ENCODE data around the gene ELMOD3.
"Not testable (repeated sequence)": the region's sequence is repeated elsewhere in the genome, so short reads cannot be mapped to it uniquely, and the experiment has no call there.

Gene ELMOD3

DNA sequence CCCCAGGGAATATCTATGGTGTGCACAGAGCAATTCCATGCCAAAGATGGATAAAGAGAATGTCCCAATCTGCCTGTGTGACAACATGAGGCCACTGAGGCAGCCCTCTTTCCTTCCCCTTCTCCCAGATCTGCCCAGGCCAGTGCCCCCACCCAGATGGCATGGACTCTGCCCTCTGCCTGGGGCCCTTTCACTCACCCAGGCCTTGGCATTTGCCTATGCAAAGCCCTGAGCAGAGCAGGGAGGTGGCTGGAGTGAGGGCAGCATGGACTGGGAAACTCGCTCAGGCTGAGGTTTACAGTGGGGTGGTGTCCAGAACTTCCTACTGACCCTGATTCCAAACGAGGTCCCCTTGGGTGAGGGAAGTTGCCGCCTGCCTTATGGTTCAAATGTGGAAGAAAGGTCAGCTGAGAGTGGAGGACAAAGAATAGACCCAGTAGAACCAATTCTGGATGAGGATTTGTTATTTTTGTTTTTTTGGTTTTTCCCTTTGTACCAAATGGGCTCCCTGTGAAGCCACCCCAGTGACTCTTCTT lies 72.8 kb downstream of the ELMOD3 start:
- DNase-seq (ENCODE audit: low read depth in 3 of 3): no peak

DNA sequence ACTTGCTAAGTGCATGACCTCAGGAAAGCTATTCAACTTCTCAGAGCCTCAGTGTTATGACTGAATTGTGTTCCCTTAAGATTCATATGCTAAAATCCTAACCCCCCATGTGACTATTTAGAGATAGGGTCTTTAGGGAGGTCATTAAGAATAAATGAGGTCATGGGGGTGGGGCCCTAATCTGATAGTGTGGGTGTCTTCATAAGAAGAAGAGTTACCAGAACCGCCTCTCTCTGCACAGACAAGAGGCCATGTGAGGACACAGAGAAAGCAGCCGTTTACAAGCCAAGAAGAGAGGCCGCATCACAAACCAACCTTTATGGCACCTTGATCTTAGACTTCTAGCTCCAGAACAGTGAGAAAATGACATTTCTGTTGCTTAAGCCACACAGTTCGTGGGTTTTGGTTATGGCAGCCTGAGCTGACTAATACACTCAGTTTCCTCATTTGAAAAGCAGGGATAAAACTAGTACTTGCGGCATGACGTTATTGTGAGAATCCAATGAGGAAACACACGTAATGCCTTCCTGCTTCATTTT lies 73.8 kb downstream of the ELMOD3 start:
- no peak for DNase-seq (ENCODE audit: low read depth in 3 of 3)

DNA sequence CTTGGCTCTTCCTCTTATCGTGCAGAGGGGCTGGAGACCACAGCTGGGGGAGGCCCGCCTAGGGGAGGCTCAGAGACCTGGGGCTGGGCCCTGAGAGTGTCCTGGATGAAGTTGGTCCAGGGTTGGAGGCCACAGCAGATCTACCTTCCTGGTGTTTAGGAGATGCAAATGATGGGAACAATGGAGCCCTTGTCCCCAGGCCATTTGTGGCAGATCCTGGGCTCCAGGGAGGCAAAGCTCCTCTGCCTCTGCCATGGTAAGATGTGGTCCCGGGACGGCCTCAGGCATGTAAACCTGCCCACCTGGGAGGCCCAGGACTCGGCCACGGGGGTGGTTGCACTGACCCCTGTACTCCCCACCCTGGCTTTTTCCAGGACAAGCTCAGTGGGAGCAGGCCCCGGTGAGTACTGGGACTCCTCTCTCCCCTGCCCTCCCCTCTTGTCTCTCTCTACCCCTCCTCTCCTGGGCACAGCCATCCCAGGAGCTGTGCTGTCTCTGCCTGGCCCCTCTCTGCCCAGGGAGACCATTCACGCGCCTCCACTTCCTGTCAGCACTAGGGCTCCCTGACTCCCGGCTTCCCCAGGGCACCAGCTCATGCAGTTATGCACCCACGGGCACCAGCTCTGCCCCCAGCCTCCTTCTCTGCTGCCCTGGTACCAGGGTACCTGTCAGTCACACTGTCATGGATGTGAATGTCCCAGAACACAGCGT lies 74.8 kb downstream of the ELMOD3 start:
- DNase-seq (ENCODE audit: low read depth in 3 of 3): no peak

DNA sequence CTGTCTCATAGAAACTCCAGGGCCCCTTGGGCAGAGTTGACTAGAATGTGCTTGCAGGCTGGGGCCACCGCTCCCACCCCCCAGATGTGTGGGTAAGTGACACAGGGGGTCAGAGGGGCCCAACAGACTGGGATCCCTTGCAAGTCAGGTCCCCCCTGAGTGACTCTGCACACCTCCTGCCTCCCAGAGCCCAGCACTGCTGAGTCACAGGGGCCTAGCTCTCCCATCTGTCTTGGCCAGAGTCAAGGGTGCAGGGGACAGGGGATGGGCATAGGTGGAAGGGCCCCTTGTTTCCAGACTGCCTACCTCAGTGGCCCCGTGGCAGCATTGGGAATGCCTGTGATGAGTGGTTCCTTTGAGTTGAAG lies 75.3 kb downstream of the ELMOD3 start:
- DNase-seq (ENCODE audit: low read depth in 3 of 3): no peak

DNA sequence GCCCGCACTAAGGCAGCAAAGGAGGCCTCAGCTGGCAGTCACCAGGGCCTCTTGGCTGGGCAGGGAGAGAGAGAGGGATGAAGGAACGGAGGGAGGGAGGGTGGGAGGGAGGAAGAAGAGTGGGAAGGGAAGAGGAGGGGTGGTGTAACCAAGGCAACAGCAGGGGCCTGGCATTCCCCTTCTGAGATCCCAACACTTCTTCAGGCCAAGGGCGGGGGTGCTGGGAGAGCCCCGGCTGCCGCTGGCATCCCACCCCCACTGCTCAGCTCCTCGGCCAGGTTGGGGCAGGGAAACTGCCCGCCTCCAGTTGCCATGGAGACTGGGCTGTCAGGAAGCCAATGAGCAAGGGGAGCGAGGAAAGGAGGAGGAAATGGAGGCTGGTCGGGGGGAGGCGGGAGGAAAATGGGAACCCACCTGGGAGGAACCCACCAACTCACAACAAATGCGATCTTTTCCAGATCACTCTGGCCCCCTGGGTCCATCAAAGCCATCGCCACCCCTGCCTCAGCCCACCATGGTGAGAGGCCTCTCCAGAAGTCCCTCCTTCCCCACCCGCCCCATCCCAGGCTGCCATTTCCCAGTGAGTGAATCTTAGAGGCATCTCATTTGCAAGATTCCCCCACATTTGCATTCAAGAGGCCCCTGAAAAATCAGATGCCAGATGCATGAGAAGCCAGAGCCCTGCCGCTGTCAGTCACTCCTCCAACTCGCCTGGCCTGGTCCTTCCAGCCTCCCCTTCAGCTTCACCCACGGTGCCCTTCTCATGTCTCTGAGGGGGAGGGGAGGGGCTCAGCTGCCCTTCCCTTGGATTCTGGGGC lies 76.4 kb downstream of the ELMOD3 start:
- DNase-seq (ENCODE audit: low read depth in 3 of 3): no peak

DNA sequence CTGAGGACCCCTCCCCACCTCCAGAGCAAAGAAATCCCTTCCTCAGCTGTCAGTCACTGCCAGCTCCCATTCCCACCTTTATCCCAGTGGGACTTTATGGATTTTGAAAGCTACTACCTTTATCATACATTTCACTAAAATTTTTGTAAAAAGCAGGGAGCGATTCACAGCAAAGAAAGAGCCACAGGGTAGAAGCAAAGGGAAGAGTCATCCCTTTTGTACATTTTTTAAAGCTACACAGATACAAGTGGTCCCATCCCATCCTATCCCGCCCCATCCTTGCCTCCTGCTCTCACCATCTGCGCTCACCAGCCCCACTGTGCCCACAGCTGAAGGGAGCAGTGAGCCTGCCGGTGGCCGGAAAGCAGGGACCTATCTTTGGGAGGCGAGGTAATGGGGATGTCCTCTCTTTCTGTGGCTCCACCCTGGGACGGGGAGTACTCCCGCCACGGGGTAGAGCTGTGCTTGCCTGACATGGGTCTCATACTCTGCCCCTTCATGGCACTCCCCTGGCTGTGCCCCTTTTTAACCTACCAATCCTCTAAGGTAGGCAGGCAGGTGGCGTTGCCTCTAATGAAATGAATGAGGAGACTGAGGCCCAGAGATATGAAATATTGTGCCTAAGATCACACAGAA lies 77.1 kb downstream of the ELMOD3 start:
- DNase-seq (ENCODE audit: low read depth in 3 of 3): no peak

DNA sequence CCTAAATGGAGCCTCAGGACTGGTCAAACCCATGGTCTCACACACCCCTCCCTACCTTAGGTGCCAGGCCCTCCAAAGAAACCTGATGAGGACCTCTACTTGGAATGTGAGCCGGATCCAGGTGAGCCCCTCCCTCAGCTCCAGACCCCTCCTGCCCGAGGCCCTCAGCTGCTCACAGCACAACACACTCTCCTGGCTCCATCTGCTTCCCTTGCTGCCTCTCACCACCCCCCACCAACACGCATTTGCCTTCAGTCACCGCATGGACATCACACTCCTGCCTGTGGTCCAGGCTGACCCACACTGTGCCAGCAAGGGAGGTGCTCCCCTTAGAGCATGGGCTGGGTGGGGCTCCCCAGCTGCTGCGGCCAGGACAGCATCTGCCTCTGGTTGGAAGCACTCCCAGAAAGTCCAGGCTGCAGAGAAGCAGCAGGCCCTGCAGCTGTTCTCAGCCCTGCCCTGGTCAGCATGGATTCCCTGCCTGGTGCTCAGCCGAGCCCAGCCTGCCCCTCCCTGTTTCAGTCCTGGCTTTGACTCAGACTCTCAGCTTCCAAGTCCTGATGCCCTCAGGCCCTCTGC lies 79.0 kb downstream of the ELMOD3 start:
- DNase-seq (ENCODE audit: low read depth in 3 of 3): no peak

DNA sequence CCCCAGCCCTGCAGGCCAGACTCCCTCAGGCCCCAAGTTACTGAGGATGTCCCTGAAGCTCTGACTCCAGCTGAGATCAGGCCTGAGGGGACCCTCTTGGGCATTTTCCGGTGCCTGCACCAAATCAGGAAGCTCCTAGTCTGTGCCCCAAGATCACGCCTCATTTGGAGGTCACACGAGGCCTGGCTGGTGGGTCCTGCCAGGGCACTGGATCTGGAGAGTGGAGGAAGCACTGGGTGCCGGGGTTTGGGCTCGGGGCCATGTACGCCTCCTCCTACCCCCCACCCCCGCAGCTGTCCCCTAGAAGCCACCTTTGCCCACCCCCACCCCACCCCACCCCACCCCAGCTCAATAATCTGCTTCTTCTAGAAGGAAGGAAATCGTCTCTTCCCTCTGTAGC lies 80.1 kb downstream of the ELMOD3 start:
- no peak for DNase-seq (ENCODE audit: low read depth in 3 of 3)

DNA sequence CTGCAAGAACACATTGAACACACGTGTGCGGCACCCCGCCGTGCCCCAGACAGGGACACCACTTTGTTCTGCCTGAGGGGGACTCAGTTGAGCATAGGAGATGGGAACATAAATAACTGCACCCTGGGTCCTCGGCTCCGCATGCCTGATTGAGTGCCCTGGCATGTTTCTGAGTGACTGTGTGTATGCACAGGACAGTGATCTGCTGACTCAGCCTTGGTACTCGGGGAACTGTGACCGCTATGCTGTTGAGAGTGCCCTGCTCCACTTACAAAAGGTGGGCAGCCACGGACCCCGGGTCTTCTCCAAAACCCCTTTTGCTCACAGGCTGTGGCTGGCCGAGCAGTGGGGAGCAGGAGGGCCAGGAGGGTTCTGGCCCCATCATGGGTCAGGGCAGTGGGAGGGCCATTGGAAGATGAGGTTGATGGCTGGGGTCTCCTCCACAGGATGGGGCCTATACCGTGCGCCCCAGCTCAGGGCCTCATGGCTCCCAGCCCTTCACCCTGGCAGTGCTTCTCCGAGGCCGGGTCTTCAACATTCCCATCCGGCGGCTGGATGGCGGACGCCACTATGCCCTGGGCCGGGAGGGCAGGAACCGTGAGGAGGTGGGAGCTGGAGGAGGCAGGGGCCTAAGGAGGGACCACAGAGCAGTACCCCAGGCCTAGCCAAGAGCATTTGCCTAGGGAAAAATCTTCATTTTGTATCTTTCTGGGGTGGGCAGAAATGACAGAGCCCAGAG lies 80.8 kb downstream of the ELMOD3 start:
- DNase-seq (ENCODE audit: low read depth in 3 of 3): no peak

DNA sequence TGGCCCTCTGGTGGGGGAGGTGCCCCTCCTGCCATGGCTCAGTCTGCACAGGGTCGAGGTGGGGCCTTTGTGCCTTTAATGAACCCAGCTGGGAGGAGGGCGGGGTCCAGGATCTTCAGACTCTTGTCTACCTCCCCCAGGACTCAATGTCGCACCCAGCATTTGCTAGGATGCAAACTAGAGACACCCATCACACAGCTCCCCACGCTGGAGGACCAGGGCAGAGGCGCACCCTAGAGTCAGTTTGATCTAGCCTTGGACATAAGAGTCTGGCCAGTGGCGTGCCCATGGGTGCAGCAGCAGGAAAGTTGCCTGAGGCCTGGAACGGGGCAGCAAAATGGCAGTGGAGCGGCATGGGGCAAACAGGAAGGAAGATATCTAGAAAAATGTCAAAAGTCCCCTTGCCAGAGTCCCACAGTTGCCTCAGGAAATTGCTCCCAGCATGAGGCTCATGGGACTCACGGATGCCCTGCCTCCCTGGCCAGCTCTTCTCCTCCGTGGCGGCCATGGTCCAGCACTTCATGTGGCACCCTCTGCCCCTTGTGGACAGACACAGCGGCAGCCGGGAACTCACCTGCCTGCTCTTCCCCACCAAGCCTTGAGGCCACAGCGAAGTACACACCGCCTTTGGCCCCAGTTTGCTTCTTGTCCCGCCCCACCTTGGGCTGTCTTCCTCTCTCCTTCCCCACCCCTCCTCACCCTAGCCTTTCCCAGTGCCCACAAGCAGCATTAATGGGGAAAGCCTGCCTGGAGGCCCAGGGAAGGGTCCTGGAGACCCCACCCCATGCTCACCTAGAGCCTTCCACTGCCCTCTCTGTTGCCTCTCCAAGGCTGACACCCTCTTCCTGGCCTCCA lies 81.6 kb downstream of the ELMOD3 start:
- DNase-seq (ENCODE audit: low read depth in 3 of 3): no peak

DNA sequence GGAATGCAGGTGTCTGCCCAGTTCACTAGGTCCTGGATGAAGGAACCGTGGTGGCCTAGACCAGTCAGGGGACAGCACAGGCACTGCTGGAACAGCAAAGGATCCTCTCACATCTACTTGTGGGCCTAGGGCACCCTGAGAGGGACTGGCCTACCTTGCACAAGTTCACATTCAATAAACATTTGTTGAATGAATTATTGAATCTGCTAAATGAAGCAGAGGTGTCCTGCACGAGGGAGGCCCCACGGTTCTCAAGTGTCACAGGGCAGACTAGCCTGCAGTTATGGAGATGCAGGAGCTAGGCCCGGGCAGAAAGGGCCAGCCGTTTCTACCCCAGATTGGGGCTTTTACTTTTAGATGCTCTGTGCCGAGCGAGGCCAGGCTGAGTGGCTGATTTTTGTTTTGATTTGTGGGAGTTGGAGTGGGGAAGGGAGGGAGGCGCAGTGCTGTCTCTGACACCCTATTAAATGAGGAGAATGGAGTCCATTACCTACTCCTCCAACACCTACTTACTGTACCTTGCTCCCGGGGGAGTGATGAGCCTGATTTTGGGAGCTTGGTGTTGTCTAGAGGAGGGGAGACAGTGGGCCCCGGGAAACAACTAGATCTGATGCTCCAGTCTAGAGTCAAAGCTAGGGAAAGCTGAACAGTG lies 82.4 kb downstream of the ELMOD3 start:
- no peak for DNase-seq (ENCODE audit: low read depth in 3 of 3)

DNA sequence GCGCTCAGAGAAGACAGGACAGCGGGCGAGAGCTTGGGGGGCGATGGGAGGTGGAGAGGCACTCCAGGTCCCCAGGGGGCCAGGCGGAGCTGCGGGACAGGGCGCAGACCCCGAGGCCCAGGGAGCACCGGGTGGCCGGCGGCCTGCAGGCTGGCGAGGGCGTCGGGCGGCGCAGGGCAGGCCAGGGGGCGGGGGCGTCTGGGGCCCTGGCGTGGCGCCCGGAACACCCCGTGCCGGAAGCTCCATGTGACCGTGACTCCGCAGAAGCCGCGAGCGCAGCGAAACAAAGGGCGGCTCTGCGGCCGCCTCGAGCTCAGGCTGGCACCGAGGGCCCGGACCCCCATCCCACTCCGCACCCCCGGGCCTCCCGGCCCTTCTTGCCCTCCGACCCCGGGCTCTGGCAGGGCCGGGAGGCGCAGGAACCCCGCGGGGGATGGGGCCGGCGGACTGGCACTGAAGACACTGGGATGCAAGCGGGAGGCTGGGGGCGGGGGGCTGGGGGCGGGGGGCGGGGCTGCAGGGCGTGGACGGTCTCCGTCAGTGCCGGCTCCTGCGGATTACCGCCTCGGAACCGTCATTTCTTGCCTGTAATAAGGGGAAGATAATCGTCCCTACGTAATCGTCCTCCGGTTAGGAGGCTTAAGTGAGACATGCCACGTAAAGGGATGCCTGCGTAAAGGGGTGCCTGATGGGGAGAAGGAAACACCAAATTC lies 83.1 kb downstream of the ELMOD3 start:
- DNase-seq (ENCODE audit: low read depth in 3 of 3): peak; percentile 35 to 73 (median 48)

DNA sequence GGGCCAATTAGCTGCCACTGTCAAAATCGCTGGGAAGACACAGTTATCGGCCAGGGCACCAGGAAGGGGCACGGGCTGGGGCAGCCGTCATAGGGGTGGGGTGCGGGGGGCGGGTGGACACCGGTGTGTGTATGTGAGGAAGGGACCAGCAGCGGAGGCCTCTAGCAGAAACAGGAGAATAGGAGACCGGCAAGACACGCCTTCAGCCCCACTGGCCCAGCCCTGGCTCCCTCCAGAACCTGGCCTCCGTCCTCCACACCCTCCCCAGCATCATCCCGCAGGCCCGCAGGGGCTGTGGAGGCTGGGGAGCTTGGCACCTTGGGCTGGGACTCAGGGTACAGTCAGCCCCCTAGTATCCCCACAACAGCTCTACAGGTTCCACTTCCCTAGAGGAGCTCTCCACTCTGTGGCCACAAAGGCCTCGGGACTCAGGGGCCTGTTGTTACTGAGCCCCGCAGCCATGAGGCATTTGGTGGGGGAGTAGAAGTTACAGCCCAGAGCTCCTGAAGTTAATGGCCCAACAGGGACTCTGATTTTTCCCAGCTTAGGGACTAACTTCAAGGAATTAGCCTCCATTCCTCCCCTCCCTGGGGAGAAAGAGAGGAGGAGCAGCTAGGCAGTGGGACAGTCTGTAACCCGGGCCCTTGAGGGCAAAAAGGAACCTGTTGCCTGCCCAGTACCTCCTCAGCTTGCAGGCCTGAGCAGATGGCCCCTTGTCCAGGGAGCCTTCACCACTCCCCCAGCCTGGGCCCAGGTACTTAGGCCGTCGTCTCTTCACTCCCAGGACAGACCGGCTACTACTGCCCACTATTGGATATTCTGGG lies 83.8 kb downstream of the ELMOD3 start:
- no peak for DNase-seq (ENCODE audit: low read depth in 3 of 3)

DNA sequence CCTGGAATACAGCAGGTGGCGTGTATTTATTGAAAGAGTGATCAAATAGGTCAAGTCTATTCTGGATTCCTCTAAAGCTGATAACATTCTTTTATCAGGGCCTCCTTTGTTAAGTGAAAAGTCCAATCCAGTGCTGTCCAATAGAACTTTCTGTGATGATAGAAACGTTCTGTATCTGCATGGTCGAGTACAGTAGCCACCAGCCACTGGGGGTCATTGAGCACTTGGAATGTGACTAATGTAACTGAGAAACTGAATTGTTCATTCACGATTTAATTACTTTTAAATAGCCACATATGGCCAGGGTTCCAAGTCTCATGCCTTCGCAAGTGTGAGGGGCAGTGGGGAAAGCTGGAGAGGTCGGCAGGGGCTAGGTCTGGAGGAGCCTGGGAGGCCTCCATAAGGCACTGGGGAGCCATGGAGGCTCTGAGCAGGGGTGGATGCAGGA lies 84.5 kb downstream of the ELMOD3 start:
- DNase-seq (ENCODE audit: low read depth in 3 of 3): no peak

DNA sequence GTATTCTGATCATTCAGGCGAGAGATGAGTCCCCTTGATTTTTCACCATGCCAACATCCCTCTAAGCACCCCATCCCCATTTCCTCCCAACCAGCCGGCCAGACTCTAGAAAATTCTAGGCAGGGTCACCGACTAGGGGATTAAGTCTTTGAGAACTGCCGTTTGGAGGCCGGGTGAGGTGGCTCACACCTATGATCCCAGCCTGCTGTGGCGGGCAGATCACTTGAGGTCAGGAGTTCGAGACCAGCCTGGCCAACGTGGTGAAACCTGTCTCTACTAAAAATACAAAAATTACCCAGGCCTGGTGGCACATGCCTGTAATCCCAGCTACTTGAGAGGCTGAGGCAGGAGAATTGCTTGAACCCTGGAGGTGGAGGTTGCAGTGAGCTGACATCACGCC lies 85.0 kb downstream of the ELMOD3 start:
- not testable (repeated sequence) for DNase-seq (ENCODE audit: low read depth in 3 of 3)

DNA sequence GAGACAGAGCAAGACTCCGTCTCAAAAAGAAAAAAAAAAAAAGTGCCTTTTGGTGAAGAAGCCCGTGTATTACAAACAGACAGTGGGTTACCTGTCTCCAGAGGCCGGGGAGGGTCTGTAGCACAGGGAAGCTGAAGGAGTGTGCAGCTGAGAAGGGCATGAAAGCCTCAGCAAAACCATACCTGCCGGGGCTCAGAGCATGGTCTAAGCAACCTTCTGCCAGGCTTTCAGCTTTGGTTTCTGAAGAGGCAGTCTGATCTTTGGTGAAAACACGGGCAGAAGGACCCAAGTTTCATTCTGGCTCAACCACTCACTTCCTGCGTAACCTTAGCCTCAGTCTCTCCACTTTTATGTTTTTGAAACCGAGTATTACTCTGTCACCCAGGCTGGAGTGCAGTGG lies 85.4 kb downstream of the ELMOD3 start:
- DNase-seq (ENCODE audit: low read depth in 3 of 3): no peak

DNA sequence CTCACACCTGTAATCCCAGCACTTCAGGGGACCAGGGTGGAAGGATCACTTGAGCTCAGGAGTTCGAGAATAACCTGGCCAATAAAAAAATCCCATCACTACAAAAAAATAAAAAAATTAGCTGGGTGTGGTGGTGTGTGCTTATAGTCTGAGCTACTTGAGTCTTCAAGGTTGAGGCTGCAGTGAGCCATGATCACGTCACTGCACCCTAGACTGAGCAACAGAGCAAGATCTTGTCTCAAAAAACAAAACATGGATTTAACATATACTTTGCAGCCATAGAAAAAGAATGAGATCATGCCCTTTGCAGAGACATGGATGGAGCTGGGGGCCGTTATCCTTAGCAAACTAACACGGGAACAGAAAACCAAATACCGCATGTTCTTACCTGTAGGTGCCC lies 86.2 kb downstream of the ELMOD3 start:
- no peak for DNase-seq (ENCODE audit: low read depth in 3 of 3)
